ENCODE measurements around the gene S100PBP.
A peak's percentile ranks its signal among the peaks of the same experiment; 100 is the strongest.

S100PBP gene

GRCh38 chr1:32869923-32870614 is 52.6 kb downstream of the S100PBP start:
- H3K4me3 ChIP-seq (ENCODE audit: insufficient read depth, low read depth, low read length, poor library complexity, severe bottlenecking): no peak overlapping the region
- no peaks in the 10 kb centered on the region for H3K36me3 ChIP-seq (ENCODE audit: control insufficient read depth, insufficient read depth, low read length)
- no peaks in the 10 kb centered on the region for H3K9me3 ChIP-seq (ENCODE audit: control insufficient read depth, low read length)
- H3K4me1 ChIP-seq (ENCODE audit: control insufficient read depth, insufficient read depth, low read length, poor library complexity, severe bottlenecking): peaks cover 7% of the 10 kb centered on the region
- peaks cover 17% of the 10 kb centered on the region for H3K27me3 ChIP-seq (replicated peaks; ENCODE audit: control insufficient read depth, insufficient read depth, low read length, poor library complexity, severe bottlenecking)
- no peak overlapping the region for H3K27ac ChIP-seq (ENCODE audit: insufficient read depth, low read length, poor library complexity, severe bottlenecking)
- no peak for DNase-seq

- Histone ChIP-seq H3K4me3 (ENCODE audit: insufficient read depth, low read depth, low read length, poor library complexity, severe bottlenecking) (no peak within 1 kb of the TSS), H3K4me1 (ENCODE audit: control insufficient read depth, insufficient read depth, low read length, poor library complexity, severe bottlenecking) (peaks cover 7% of the 10 kb centered on the region), H3K27me3 (replicated peaks; ENCODE audit: control insufficient read depth, insufficient read depth, low read length, poor library complexity, severe bottlenecking) (peaks cover 17% of the 10 kb centered on the region), H3K27ac (ENCODE audit: insufficient read depth, low read length, poor library complexity, severe bottlenecking) (no peak within 1 kb of the TSS), H3K36me3 (ENCODE audit: control insufficient read depth, insufficient read depth, low read length) (no peaks in the 10 kb centered on the region), H3K9me3 (ENCODE audit: control insufficient read depth, low read length) (no peaks in the 10 kb centered on the region)
- DNase-seq: no peak
Observed at GRCh38 chr1:32870615-32871363, 53.3 kb downstream of the S100PBP start, which contains the start of gene FNDC5. TSS of gene FNDC5 (minus strand) at chr1:32870912.

GRCh38 chr1:32871364-32872191 is 54.1 kb downstream of the S100PBP start:
- H3K9me3 ChIP-seq (ENCODE audit: control insufficient read depth, low read length): no peaks in the 10 kb centered on the region
- H3K4me3 ChIP-seq (ENCODE audit: insufficient read depth, low read depth, low read length, poor library complexity, severe bottlenecking): no peak overlapping the region
- peaks cover 7% of the 10 kb centered on the region for H3K4me1 ChIP-seq (ENCODE audit: control insufficient read depth, insufficient read depth, low read length, poor library complexity, severe bottlenecking)
- peaks cover 17% of the 10 kb centered on the region for H3K27me3 ChIP-seq (replicated peaks; ENCODE audit: control insufficient read depth, insufficient read depth, low read length, poor library complexity, severe bottlenecking)
- DNase-seq: no peak
- H3K36me3 ChIP-seq (ENCODE audit: control insufficient read depth, insufficient read depth, low read length): no peaks in the 10 kb centered on the region
- no peak overlapping the region for H3K27ac ChIP-seq (ENCODE audit: insufficient read depth, low read length, poor library complexity, severe bottlenecking)

GRCh38 chr1:32872192-32872460 is 54.7 kb downstream of the S100PBP start:
- Histone ChIP-seq H3K4me1 (ENCODE audit: control insufficient read depth, insufficient read depth, low read length, poor library complexity, severe bottlenecking) (peaks cover 7% of the 10 kb centered on the region), H3K9me3 (ENCODE audit: control insufficient read depth, low read length) (no peaks in the 10 kb centered on the region), H3K27me3 (replicated peaks; ENCODE audit: control insufficient read depth, insufficient read depth, low read length, poor library complexity, severe bottlenecking) (peaks cover 17% of the 10 kb centered on the region), H3K27ac (ENCODE audit: insufficient read depth, low read length, poor library complexity, severe bottlenecking) (no peak overlapping the region), H3K36me3 (ENCODE audit: control insufficient read depth, insufficient read depth, low read length) (no peaks in the 10 kb centered on the region), H3K4me3 (ENCODE audit: insufficient read depth, low read depth, low read length, poor library complexity, severe bottlenecking) (no peak overlapping the region)
- no peak for DNase-seq

- H3K27ac ChIP-seq (ENCODE audit: insufficient read depth, low read length, poor library complexity, severe bottlenecking): no peak overlapping the region
- no peaks in the 10 kb centered on the region for H3K36me3 ChIP-seq (ENCODE audit: control insufficient read depth, insufficient read depth, low read length)
- H3K4me1 ChIP-seq (ENCODE audit: control insufficient read depth, insufficient read depth, low read length, poor library complexity, severe bottlenecking): peaks cover 7% of the 10 kb centered on the region
- H3K4me3 ChIP-seq (ENCODE audit: insufficient read depth, low read depth, low read length, poor library complexity, severe bottlenecking): no peak overlapping the region
- no peaks in the 10 kb centered on the region for H3K9me3 ChIP-seq (ENCODE audit: control insufficient read depth, low read length)
- no peak for DNase-seq
- peaks cover 17% of the 10 kb centered on the region for H3K27me3 ChIP-seq (replicated peaks; ENCODE audit: control insufficient read depth, insufficient read depth, low read length, poor library complexity, severe bottlenecking)
Observed at GRCh38 chr1:32873484-32873883, 56.0 kb downstream of the S100PBP start.

- H3K4me1 ChIP-seq (ENCODE audit: control insufficient read depth, insufficient read depth, low read length, poor library complexity, severe bottlenecking): peaks cover 6% of the 10 kb centered on the region
- no peaks in the 10 kb centered on the region for H3K36me3 ChIP-seq (ENCODE audit: control insufficient read depth, insufficient read depth, low read length)
- DNase-seq: no peak
- H3K9me3 ChIP-seq (ENCODE audit: control insufficient read depth, low read length): no peaks in the 10 kb centered on the region
- peaks cover 15% of the 10 kb centered on the region for H3K27me3 ChIP-seq (replicated peaks; ENCODE audit: control insufficient read depth, insufficient read depth, low read length, poor library complexity, severe bottlenecking)
- no peak overlapping the region for H3K27ac ChIP-seq (ENCODE audit: insufficient read depth, low read length, poor library complexity, severe bottlenecking)
- no peak overlapping the region for H3K4me3 ChIP-seq (ENCODE audit: insufficient read depth, low read depth, low read length, poor library complexity, severe bottlenecking)
Observed at GRCh38 chr1:32874860-32875752, 57.7 kb downstream of the S100PBP start.

- Histone ChIP-seq H3K4me1 (ENCODE audit: control insufficient read depth, insufficient read depth, low read length, poor library complexity, severe bottlenecking) (peaks cover 4% of the 10 kb centered on the region), H3K4me3 (ENCODE audit: insufficient read depth, low read depth, low read length, poor library complexity, severe bottlenecking) (no peak overlapping the region), H3K27me3 (replicated peaks; ENCODE audit: control insufficient read depth, insufficient read depth, low read length, poor library complexity, severe bottlenecking) (peaks cover 7% of the 10 kb centered on the region), H3K27ac (ENCODE audit: insufficient read depth, low read length, poor library complexity, severe bottlenecking) (no peak overlapping the region), H3K36me3 (ENCODE audit: control insufficient read depth, insufficient read depth, low read length) (no peaks in the 10 kb centered on the region), H3K9me3 (ENCODE audit: control insufficient read depth, low read length) (no peaks in the 10 kb centered on the region)
- DNase-seq: peak; percentile 14 to 36 (median 27)
Observed at GRCh38 chr1:32876341-32877210, 59.1 kb downstream of the S100PBP start.

- no peak overlapping the region for H3K27ac ChIP-seq (ENCODE audit: insufficient read depth, low read length, poor library complexity, severe bottlenecking)
- H3K36me3 ChIP-seq (ENCODE audit: control insufficient read depth, insufficient read depth, low read length): no peaks in the 10 kb centered on the region
- DNase-seq: no peak
- H3K9me3 ChIP-seq (ENCODE audit: control insufficient read depth, low read length): no peaks in the 10 kb centered on the region
- H3K27me3 ChIP-seq (replicated peaks; ENCODE audit: control insufficient read depth, insufficient read depth, low read length, poor library complexity, severe bottlenecking): no peaks in the 10 kb centered on the region
- H3K4me1 ChIP-seq (ENCODE audit: control insufficient read depth, insufficient read depth, low read length, poor library complexity, severe bottlenecking): peaks cover 3% of the 10 kb centered on the region
- no peak overlapping the region for H3K4me3 ChIP-seq (ENCODE audit: insufficient read depth, low read depth, low read length, poor library complexity, severe bottlenecking)
Observed at GRCh38 chr1:32877211-32878110, 60.0 kb downstream of the S100PBP start.

Data from effector memory CD4-positive, alpha-beta T cell (primary cell).